IPS-20b (cell line): ENCODE data around the gene CASTOR1.

Source experiments
- H3K27ac ChIP-seq: one replicate; pipeline ENCODE4 v1.5.1; 2013; ENCODE audit warnings: low read length
- H3K27me3 ChIP-seq: 2 replicates; pipeline ENCODE4 v1.6.1; 2013; ENCODE audit warnings: mild to moderate bottlenecking, low read length, inconsistent platforms; ENCODE audit not compliant: insufficient read depth
- H3K36me3 ChIP-seq: 2 replicates; pipeline ENCODE4 v1.6.1; 2013; ENCODE audit warnings: low read depth, mild to moderate bottlenecking, inconsistent platforms, low read length, moderate library complexity; ENCODE audit not compliant: insufficient read depth
- H3K4me1 ChIP-seq: 2 replicates; pipeline ENCODE4 v1.6.1; 2013; ENCODE audit warnings: mild to moderate bottlenecking, control low read depth, inconsistent platforms, low read length, moderate library complexity; ENCODE audit not compliant: insufficient read depth
- H3K4me3 ChIP-seq: 2 replicates; pipeline ENCODE4 v1.5.1; 2013; ENCODE audit warnings: mild to moderate bottlenecking, low read length, inconsistent platforms
- H3K9ac ChIP-seq: 2 replicates; pipeline ENCODE4 v1.6.1; 2013; ENCODE audit warnings: low read depth, mild to moderate bottlenecking, inconsistent platforms, low read length, moderate library complexity
- H3K9me3 ChIP-seq: 2 replicates; pipeline ENCODE4 v1.6.1; 2013; ENCODE audit warnings: mild to moderate bottlenecking, low read depth, low read length, inconsistent platforms; ENCODE audit not compliant: insufficient read depth

Gene CASTOR1

DNA sequence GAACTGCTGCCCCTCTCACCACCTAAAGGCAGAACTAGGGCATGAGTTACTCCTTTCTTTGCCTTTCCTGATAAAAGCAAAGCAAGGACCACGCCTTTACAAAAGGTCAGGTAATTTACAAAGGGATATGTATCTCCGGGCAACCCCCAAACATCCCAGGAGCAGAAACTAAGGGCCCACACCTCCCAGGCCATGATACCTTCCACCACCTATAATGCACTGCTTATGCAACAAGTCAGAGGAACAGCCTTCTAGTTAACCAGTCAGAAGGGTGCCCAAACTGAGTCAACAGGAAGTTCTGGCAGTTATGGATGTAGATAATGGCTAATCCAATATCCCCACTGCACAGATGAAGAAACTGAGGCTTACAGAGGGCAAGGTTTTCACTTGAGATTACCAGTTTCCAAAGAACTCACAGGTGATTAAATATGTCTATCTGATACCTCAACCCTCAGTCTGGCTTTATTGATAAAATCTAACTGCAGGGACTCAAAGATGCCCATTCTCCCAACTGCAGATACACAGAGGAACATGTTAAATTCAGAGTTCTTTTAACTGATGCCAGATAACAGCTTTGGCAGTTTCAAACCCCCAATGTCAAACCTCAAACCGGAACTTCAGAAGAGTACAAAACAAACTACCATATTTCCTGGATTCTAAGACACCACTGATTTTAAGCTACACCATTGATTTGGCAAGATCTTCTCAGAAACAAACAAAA is 16.8 kb upstream of the CASTOR1 start:
- H3K4me1 ChIP-seq: no peaks in the 10 kb centered on the region
- H3K36me3 ChIP-seq: no peaks in the 10 kb centered on the region
- no peak overlapping the region for H3K9ac ChIP-seq
- no peaks in the 10 kb centered on the region for H3K27me3 ChIP-seq
- no peak overlapping the region for H3K27ac ChIP-seq
- no peaks in the 10 kb centered on the region for H3K9me3 ChIP-seq
- H3K4me3 ChIP-seq: no peak overlapping the region

DNA sequence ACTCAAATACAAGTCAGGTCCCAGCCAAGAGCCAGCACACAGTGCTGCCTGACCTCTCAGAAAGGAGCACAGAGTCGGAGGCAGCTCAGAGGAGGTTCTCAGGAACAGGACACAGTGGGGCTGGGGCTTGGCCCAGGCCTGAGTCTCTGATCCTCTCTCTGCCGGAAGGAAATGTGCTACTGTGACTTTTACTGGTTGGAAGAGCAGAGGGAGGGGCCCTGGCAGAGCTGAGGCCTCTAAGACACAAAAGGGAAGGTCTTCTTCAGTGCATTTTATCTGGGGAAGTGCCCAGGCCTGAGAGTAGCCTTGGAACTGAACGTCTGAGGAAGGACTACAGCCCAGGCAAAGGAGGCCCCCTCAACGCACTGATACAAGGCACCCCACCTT is 16.2 kb upstream of the CASTOR1 start:
- H3K4me1 ChIP-seq: no peaks in the 10 kb centered on the region
- H3K27me3 ChIP-seq: no peaks in the 10 kb centered on the region
- no peaks in the 10 kb centered on the region for H3K36me3 ChIP-seq
- no peaks in the 10 kb centered on the region for H3K9me3 ChIP-seq
- H3K27ac ChIP-seq: no peak overlapping the region
- H3K4me3 ChIP-seq: no peak overlapping the region
- H3K9ac ChIP-seq: no peak overlapping the region

- Histone ChIP-seq H3K9me3 (no peaks in the 10 kb centered on the region), H3K27me3 (no peaks in the 10 kb centered on the region), H3K4me3 (no peak overlapping the region), H3K4me1 (no peaks in the 10 kb centered on the region), H3K9ac (no peak overlapping the region), H3K27ac (no peak overlapping the region), H3K36me3 (no peaks in the 10 kb centered on the region)
Observed at GRCh38 chr22:30304495-30305244, 15.4 kb upstream of the CASTOR1 start.

DNA sequence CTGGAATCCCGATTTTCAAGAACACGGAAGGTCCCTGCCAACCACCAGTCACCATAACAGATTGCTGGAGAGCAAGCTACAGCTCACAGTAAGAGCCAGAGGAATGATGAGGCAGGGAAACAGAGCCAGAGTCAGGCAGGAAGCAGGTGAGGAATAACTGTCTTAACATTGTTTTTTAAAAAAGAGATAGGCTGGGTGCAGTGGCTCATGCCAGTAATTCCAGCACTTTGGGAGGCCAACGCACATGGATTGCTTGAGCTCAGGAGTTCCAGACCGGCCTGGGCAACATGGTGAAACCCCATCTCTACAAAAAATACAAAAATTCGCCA is 13.5 kb upstream of the CASTOR1 start:
- no peaks in the 10 kb centered on the region for H3K9me3 ChIP-seq
- H3K4me3 ChIP-seq: no peak overlapping the region
- H3K9ac ChIP-seq: no peak overlapping the region
- H3K27me3 ChIP-seq: no peaks in the 10 kb centered on the region
- no peak overlapping the region for H3K27ac ChIP-seq
- no peaks in the 10 kb centered on the region for H3K36me3 ChIP-seq
- no peaks in the 10 kb centered on the region for H3K4me1 ChIP-seq

DNA sequence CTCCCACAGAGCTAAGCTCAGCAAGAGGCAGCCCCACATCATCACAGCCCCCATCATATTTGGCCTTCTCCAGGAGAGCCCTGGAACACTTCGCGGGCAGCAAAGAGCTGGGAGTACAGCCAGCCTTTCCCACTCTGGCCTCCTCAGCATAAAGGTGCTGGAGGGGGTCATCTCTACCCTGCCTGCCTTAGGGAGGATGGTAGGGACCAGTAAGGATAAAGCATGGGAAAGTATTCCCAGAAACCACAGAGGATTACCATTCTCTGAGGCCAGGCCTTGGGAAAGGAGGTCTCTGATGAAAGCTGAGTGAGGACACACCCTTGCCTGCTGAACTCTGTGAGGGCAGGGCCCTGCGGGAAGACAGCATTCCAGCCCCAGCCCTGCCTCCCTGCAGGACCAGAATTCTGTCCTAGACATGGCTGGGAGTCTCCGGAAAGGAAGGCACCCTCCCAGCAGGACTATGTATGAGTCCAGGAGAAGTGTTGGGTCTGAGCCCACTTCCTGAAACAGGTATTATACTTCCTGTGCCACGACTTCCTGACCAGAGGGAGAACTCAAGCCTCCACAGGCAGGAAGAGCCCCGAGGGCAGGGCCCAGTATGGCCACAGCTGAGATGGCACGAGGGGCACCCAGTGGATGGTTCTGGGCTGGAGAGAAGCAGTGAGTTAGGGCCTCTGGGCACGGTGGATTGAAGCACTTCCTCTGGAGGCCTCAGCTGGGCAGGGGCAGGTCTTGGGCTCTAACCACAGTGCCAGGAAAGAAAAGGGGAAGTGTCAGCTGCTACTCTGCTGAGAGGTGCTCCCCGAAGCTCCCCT is 12.9 kb upstream of the CASTOR1 start:
- Histone ChIP-seq H3K36me3 (no peaks in the 10 kb centered on the region), H3K27me3 (no peaks in the 10 kb centered on the region), H3K9me3 (no peaks in the 10 kb centered on the region), H3K4me1 (no peaks in the 10 kb centered on the region), H3K9ac (no peak overlapping the region), H3K27ac (no peak overlapping the region), H3K4me3 (no peak overlapping the region)

- Histone ChIP-seq H3K27ac (no peak overlapping the region), H3K4me3 (no peak overlapping the region), H3K9ac (no peak overlapping the region), H3K4me1 (no peaks in the 10 kb centered on the region), H3K36me3 (no peaks in the 10 kb centered on the region), H3K27me3 (no peaks in the 10 kb centered on the region), H3K9me3 (no peaks in the 10 kb centered on the region)
Observed at GRCh38 chr22:30299322-30299721, 10.0 kb upstream of the CASTOR1 start.

DNA sequence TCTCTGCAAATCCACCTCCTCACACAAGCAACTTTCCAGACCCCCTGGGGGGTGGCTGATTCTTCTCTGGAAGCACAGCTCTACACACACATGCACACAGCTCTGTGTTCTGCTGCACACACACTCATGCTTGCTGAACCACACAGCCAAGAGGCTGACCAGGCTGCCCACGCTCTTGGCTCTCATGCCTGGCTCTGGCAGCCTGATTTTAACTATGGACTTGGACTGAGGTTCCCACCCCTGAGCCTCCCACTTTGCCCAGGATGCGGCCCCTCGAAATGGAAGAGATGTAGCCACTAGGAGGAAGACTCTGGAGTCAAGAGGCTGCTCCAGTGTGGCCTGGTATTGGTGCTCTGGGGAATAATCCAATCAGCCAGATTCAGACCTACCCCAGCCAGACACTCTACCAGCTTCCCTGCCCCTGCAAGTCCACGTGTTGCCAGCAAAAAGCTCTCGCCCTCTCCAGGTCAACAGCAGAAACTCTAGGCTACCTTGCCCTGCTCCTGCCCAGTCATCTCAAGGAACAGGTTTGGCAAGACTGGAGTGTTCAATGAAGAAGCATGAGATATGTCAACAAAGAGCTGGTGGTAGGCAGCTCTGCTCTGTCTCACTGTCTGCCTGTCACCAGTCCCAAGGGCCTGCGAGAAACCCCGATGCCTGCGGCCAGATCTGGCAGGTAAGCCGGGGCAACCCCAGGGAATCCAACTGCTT is 8.8 kb upstream of the CASTOR1 start:
- H3K9ac ChIP-seq: no peak overlapping the region
- no peaks in the 10 kb centered on the region for H3K27me3 ChIP-seq
- H3K4me3 ChIP-seq: no peak overlapping the region
- H3K4me1 ChIP-seq: no peaks in the 10 kb centered on the region
- H3K36me3 ChIP-seq: no peaks in the 10 kb centered on the region
- no peak overlapping the region for H3K27ac ChIP-seq
- H3K9me3 ChIP-seq: no peaks in the 10 kb centered on the region

- Histone ChIP-seq H3K9me3 (no peaks in the 10 kb centered on the region), H3K4me3 (no peak overlapping the region), H3K9ac (no peak overlapping the region), H3K27ac (no peak overlapping the region), H3K36me3 (no peaks in the 10 kb centered on the region), H3K4me1 (no peaks in the 10 kb centered on the region), H3K27me3 (no peaks in the 10 kb centered on the region)
Observed at GRCh38 chr22:30297276-30297990, 8.1 kb upstream of the CASTOR1 start.

DNA sequence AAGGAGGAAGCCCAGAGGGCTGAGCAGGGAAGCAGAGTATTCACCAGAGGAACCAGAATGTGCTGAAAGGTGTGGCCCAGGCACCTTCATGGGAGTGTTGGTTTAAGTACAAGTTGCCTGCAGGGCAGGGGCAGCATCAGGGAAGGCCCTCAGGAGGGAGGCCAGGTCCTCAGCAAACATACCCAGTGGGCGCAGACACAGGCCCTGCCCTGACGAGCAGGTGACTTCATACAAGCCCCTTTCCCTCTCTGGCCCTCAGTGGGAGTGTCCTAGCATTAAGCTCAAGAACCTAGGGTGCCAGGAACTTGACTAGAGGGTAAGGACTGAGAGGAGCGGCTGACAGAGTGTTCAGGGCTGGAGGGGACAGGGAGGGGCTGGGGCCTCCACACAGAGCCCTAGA is 7.5 kb upstream of the CASTOR1 start:
- Histone ChIP-seq H3K36me3 (no peaks in the 10 kb centered on the region; the same call in 1 of the 2 replicates), H3K27ac (no peak overlapping the region)

DNA sequence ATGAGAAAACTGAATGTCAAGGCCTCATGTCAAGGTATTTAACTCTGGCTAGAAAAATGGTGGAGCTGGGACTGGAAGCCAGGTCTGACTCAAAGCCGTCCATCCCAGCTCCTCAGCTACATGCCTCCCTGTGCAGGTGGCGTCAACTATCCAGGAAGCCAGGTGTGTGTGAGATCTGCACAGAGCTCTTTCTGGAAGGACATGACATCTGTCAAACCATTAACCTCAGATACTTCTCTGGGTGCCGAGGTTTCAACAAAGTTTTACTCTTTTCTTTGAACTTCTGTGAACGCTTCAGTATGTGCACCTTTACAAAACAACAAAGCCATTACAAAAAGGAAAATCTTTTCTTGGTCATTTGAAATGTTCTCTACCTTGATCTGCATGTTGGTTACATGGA is 7.0 kb upstream of the CASTOR1 start:
- no peaks in the 10 kb centered on the region for H3K9me3 ChIP-seq
- no peaks in the 10 kb centered on the region for H3K27me3 ChIP-seq
- H3K27ac ChIP-seq: no peak overlapping the region
- no peaks in the 10 kb centered on the region for H3K4me1 ChIP-seq
- H3K4me3 ChIP-seq: no peak overlapping the region
- H3K36me3 ChIP-seq: no peaks in the 10 kb centered on the region; the same call in 1 of the 2 replicates
- no peak overlapping the region for H3K9ac ChIP-seq

More for the DNA sequence above, 7.5 kb upstream of the CASTOR1 start:
- Histone ChIP-seq H3K27me3 (no peaks in the 10 kb centered on the region), H3K9me3 (no peaks in the 10 kb centered on the region), H3K4me3 (no peak overlapping the region), H3K4me1 (no peaks in the 10 kb centered on the region), H3K9ac (no peak overlapping the region)

GRCh38 chr22:30295576-30295975 is 6.3 kb upstream of the CASTOR1 start:
- Histone ChIP-seq H3K9ac (no peak overlapping the region), H3K4me3 (no peak overlapping the region), H3K27ac (no peak overlapping the region), H3K4me1 (no peaks in the 10 kb centered on the region), H3K27me3 (no peaks in the 10 kb centered on the region; the same call in 1 of the 2 replicates), H3K9me3 (no peaks in the 10 kb centered on the region), H3K36me3 (no peaks in the 10 kb centered on the region; the same call in 1 of the 2 replicates)
